ENCODE measurements around the gene DEFB114. TPM values are rescaled to one million over a fixed set of nuclear protein-coding genes. Genes with fewer than 3 reads are reported as not detected.

Gene DEFB114
- polyA plus RNA-seq, 2 of the 4 experiments (the other 2 are of a cell fraction): not detected

DNA sequence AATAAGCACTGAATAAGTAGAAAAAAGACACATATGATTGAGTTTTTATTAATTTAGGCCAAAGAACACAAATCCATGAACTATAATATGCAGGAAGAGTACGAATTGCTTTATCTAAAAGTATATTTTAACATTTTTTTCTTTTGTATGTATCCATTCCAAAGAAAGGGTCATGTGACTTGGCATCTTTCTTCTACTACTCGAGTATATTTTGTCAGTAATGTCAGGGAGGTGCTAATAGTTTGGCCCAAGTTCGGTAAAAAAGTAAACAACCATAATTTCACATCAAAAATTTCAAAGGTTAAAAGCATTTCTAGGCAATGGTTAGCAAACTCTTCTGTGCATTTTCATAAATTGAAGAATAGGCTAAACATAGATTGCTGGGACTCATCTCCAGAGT lies 39.2 kb upstream of the DEFB114 start:
- 6% methylated on average over 3 of the region's 3 CpGs for WGBS (ENCODE audit: missing lambda C conversion rate)

DNA sequence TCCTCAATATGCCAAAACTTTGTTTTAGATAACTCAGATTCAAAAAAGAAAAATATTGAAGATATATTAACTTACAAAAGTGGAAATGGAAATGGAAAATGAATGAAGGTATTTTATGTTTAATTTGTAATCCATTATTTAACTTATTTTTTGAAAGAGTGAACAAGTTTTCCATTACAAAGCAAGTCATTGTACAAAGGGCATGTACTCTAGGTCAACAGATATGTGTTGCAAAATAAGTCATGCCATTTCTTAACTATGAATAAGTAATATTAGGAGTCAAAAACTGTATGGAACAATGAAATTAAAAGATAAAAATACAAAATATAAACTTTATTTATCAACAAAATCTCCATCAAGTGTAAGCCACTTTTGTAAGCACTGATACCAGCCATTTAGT lies 31.3 kb upstream of the DEFB114 start:
- H3K4me3 ChIP-seq: no peak overlapping the region
- ATAC-seq: no peak
- TF ChIP-seq RNF2 (IDR thresholded peaks at IDR 0.05; ENCODE audit: borderline replicate concordance, low read depth) (no peak), CEBPB (IDR thresholded peaks at IDR 0.05) (no peak), TFCP2L1 (CRISPR knock-in tag; IDR thresholded peaks at IDR 0.05) (no peak), JUN (IDR thresholded peaks at IDR 0.05) (no peak), SMC3 (IDR thresholded peaks at IDR 0.05) (no peak), KDM1A (IDR thresholded peaks at IDR 0.05; ENCODE audit: low read depth) (no peak), HOXA7 (CRISPR knock-in tag; IDR thresholded peaks at IDR 0.05) (no peak), RAD21 (conservative IDR thresholded peaks at IDR 0.05 in 1 of 2, IDR thresholded peaks at IDR 0.05 in 1 of 2) (no peak)
- TF ChIP-seq, protein P1, sequence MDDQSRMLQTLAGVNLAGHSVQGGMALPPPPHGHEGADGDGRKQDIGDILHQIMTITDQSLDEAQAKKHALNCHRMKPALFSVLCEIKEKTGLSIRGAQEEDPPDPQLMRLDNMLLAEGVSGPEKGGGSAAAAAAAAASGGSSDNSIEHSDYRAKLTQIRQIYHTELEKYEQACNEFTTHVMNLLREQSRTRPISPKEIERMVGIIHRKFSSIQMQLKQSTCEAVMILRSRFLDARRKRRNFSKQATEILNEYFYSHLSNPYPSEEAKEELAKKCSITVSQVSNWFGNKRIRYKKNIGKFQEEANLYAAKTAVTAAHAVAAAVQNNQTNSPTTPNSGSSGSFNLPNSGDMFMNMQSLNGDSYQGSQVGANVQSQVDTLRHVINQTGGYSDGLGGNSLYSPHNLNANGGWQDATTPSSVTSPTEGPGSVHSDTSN (IDR thresholded peaks at IDR 0.05): no peak
- TF ChIP-seq, protein P2, sequence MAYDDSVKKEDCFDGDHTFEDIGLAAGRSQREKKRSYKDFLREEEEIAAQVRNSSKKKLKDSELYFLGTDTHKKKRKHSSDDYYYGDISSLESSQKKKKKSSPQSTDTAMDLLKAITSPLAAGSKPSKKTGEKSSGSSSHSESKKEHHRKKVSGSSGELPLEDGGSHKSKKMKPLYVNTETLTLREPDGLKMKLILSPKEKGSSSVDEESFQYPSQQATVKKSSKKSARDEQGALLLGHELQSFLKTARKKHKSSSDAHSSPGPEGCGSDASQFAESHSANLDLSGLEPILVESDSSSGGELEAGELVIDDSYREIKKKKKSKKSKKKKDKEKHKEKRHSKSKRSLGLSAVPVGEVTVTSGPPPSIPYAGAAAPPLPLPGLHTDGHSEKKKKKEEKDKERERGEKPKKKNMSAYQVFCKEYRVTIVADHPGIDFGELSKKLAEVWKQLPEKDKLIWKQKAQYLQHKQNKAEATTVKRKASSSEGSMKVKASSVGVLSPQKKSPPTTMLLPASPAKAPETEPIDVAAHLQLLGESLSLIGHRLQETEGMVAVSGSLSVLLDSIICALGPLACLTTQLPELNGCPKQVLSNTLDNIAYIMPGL (CRISPR knock-in tag; IDR thresholded peaks at IDR 0.05; ENCODE audit: borderline replicate concordance): no peak
- no peak overlapping the region for H3K27ac ChIP-seq
- CTCF ChIA-PET: no interaction called here
- no peaks in the 10 kb centered on the region for H3K4me1 ChIP-seq
- no peak overlapping the region for H3K4me2 ChIP-seq
- POLR2A ChIA-PET: no interaction called here
- DNase-seq (ENCODE audit: low read depth in 1 of 2, low spot score in 1 of 2): no peak
- FAIRE-seq: no peak
- no peaks in the 10 kb centered on the region for H3K9me3 ChIP-seq

More for the DNA sequence above, 39.2 kb upstream of the DEFB114 start:
- Histone ChIP-seq H3K4me3 (no peak overlapping the region), H3K4me2 (no peak overlapping the region), H3K4me1 (no peaks in the 10 kb centered on the region), H3K27ac (no peak overlapping the region), H3K9me3 (no peaks in the 10 kb centered on the region)
- ATAC-seq (no peak), FAIRE-seq (no peak), DNase-seq (ENCODE audit: low read depth in 1 of 2, low spot score in 1 of 2) (no peak)
- TF ChIP-seq, protein P3, sequence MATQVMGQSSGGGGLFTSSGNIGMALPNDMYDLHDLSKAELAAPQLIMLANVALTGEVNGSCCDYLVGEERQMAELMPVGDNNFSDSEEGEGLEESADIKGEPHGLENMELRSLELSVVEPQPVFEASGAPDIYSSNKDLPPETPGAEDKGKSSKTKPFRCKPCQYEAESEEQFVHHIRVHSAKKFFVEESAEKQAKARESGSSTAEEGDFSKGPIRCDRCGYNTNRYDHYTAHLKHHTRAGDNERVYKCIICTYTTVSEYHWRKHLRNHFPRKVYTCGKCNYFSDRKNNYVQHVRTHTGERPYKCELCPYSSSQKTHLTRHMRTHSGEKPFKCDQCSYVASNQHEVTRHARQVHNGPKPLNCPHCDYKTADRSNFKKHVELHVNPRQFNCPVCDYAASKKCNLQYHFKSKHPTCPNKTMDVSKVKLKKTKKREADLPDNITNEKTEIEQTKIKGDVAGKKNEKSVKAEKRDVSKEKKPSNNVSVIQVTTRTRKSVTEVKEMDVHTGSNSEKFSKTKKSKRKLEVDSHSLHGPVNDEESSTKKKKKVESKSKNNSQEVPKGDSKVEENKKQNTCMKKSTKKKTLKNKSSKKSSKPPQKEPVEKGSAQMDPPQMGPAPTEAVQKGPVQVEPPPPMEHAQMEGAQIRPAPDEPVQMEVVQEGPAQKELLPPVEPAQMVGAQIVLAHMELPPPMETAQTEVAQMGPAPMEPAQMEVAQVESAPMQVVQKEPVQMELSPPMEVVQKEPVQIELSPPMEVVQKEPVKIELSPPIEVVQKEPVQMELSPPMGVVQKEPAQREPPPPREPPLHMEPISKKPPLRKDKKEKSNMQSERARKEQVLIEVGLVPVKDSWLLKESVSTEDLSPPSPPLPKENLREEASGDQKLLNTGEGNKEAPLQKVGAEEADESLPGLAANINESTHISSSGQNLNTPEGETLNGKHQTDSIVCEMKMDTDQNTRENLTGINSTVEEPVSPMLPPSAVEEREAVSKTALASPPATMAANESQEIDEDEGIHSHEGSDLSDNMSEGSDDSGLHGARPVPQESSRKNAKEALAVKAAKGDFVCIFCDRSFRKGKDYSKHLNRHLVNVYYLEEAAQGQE (IDR thresholded peaks at IDR 0.05): no peak
- TF ChIP-seq POLR2AphosphoS2 (conservative IDR thresholded peaks at IDR 0.05; ENCODE audit: low read length): no peak
- TF ChIP-seq HOXB5 (CRISPR knock-in tag; IDR thresholded peaks at IDR 0.05): no peak
- no peak for TF ChIP-seq PHF8 (IDR thresholded peaks at IDR 0.05; ENCODE audit: borderline replicate concordance, low read depth)
- TF ChIP-seq RNF2 (IDR thresholded peaks at IDR 0.05; ENCODE audit: borderline replicate concordance, low read depth): no peak
- TF ChIP-seq, protein P4, sequence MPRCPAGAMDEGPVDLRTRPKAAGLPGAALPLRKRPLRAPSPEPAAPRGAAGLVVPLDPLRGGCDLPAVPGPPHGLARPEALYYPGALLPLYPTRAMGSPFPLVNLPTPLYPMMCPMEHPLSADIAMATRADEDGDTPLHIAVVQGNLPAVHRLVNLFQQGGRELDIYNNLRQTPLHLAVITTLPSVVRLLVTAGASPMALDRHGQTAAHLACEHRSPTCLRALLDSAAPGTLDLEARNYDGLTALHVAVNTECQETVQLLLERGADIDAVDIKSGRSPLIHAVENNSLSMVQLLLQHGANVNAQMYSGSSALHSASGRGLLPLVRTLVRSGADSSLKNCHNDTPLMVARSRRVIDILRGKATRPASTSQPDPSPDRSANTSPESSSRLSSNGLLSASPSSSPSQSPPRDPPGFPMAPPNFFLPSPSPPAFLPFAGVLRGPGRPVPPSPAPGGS (IDR thresholded peaks at IDR 0.05): no peak
- TF ChIP-seq KDM1A (IDR thresholded peaks at IDR 0.05; ENCODE audit: low read depth): no peak
- no peak for TF ChIP-seq MAFK (IDR thresholded peaks at IDR 0.05; ENCODE audit: partially characterized antibody)
- TF ChIP-seq ZSCAN20 (CRISPR knock-in tag; IDR thresholded peaks at IDR 0.05): no peak
- TF ChIP-seq SREBF2 (IDR thresholded peaks at IDR 0.05): no peak
- no peak for TF ChIP-seq ZFP36 (IDR thresholded peaks at IDR 0.05; ENCODE audit: borderline replicate concordance, partially characterized antibody)
- TF ChIP-seq HOXA7 (CRISPR knock-in tag; IDR thresholded peaks at IDR 0.05): no peak
- TF ChIP-seq, protein P5, sequence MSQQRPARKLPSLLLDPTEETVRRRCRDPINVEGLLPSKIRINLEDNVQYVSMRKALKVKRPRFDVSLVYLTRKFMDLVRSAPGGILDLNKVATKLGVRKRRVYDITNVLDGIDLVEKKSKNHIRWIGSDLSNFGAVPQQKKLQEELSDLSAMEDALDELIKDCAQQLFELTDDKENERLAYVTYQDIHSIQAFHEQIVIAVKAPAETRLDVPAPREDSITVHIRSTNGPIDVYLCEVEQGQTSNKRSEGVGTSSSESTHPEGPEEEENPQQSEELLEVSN (IDR thresholded peaks at IDR 0.05; ENCODE audit: borderline replicate concordance, low read depth): no peak
- ChIA-PET CTCF (no interaction called here), POLR2A (no interaction called here)
